ENCODE measurements around the gene HNRNPA2B1.

GRCh38 chr7:26212921-26213718, 12.6 kb upstream of the HNRNPA2B1 start:
- TF ChIP-seq CTCF (IDR thresholded peaks at IDR 0.05; ENCODE audit: low read depth, low read length, poor library complexity, severe bottlenecking), result no peak
- TF ChIP-seq EZH2phosphoT487 (IDR thresholded peaks at IDR 0.05; ENCODE audit: borderline replicate concordance, low read length), result no peak

All from DOHH2 (cell line).